Sciatic nerve (tissue), 2 donors: ENCODE results near the gene TMEM178B. TPM values are rescaled to one million over a fixed set of nuclear protein-coding genes. Genes with fewer than 3 reads are reported as not detected.

Experiments used
- ATAC-seq: fragments of 200-7000 bp; cut with Tn5 transposase; one replicate; pipeline ENCODE4 v1.9.1; 2020; ENCODE audit warnings: mild to moderate bottlenecking, moderate library complexity
- DNase-seq: peaks from one replicate; pipeline ENCODE4 v3.0.0-alpha.2; 2020; ENCODE audit warnings: low spot score
- intact Hi-C: fragments of 100-400 bp; cut with DNase I; formaldehyde crosslinking; loops from one replicate; pipeline ENCODE4 v1.14.2; 2022
- total RNA-seq: library from RNA; stranded (reverse); fragmentation: NEBNext Ultra II Directional; extraction: Animal tissue kit (Norgen Biotek cat#: 25700); gene quantifications from one replicate; pipeline ENCODE4 v1.2.1, GENCODE V29; 2021
- donor health status: DM: no; HTN: no; CAD: no.
- donor health status: DM: no; HTN: no; CAD: no.

TMEM178B gene
- total RNA-seq, 1 donor from 2014 or later = 1.1 TPM

- no peak for DNase-seq
- no peak for ATAC-seq
Observed at GRCh38 chr7:141276031-141276430, 202.2 kb downstream of the TMEM178B start.

GRCh38 chr7:141280100-141280499 lies 206.2 kb downstream of the TMEM178B start:
- DNase-seq = no peak
- no peak for ATAC-seq
- intact Hi-C loops = no loop called here

More at GRCh38 chr7:141276031-141276430, 202.2 kb downstream of the TMEM178B start:
- intact Hi-C loops = no loop called here

- intact Hi-C loops = no loop called here
- ATAC-seq = no peak
- no peak for DNase-seq
Observed at GRCh38 chr7:141281311-141281710, 207.4 kb downstream of the TMEM178B start.

- DNase-seq (no peak), ATAC-seq (no peak)
- intact Hi-C loops = no loop called here
Observed at GRCh38 chr7:141286522-141286921, 212.7 kb downstream of the TMEM178B start.

GRCh38 chr7:141287936-141288335 lies 214.1 kb downstream of the TMEM178B start:
- no peak for ATAC-seq
- intact Hi-C loops = no loop called here
- no peak for DNase-seq

GRCh38 chr7:141288626-141289025 lies 214.8 kb downstream of the TMEM178B start:
- ATAC-seq = no peak
- intact Hi-C loops = no loop called here
- no peak for DNase-seq

GRCh38 chr7:141290365-141290764 lies 216.5 kb downstream of the TMEM178B start:
- intact Hi-C loops = no loop called here

GRCh38 chr7:141290973-141291372 lies 217.1 kb downstream of the TMEM178B start:
- no peak for ATAC-seq
- DNase-seq = no peak

More at GRCh38 chr7:141290365-141290764, 216.5 kb downstream of the TMEM178B start:
- no peak for ATAC-seq
- DNase-seq = no peak

GRCh38 chr7:141291541-141291940 lies 217.7 kb downstream of the TMEM178B start:
- intact Hi-C loops = no loop called here

More at GRCh38 chr7:141290973-141291372, 217.1 kb downstream of the TMEM178B start:
- intact Hi-C loops = no loop called here

GRCh38 chr7:141294143-141294829 lies 220.4 kb downstream of the TMEM178B start:
- intact Hi-C loops = no loop called here
- ATAC-seq (no peak), DNase-seq (no peak)

More at GRCh38 chr7:141291541-141291940, 217.7 kb downstream of the TMEM178B start:
- no peak for DNase-seq
- ATAC-seq = no peak

GRCh38 chr7:141295367-141295895 lies 221.6 kb downstream of the TMEM178B start:
- DNase-seq = no peak
- no peak for ATAC-seq
- intact Hi-C loops = no loop called here

- ATAC-seq (no peak), DNase-seq (no peak)
- intact Hi-C loops = no loop called here
Observed at GRCh38 chr7:141300816-141301215, 227.0 kb downstream of the TMEM178B start.

GRCh38 chr7:141301544-141301943 lies 227.7 kb downstream of the TMEM178B start:
- intact Hi-C loops = no loop called here
- DNase-seq (no peak), ATAC-seq (no peak)

- DNase-seq = no peak
- ATAC-seq = no peak
- intact Hi-C loops = no loop called here
Observed at GRCh38 chr7:141302617-141303016, 228.8 kb downstream of the TMEM178B start.

- intact Hi-C loops = no loop called here
- DNase-seq (no peak), ATAC-seq (no peak)
Observed at GRCh38 chr7:141304291-141304690, 230.4 kb downstream of the TMEM178B start.

GRCh38 chr7:141306081-141306480 lies 232.2 kb downstream of the TMEM178B start:
- ATAC-seq (no peak), DNase-seq (no peak)
- intact Hi-C loops = no loop called here

GRCh38 chr7:141312395-141312794 lies 238.5 kb downstream of the TMEM178B start:
- DNase-seq (no peak), ATAC-seq (no peak)
- intact Hi-C loops = no loop called here

- intact Hi-C loops = no loop called here
- ATAC-seq = no peak
- no peak for DNase-seq
Observed at GRCh38 chr7:141312828-141313521, 239.1 kb downstream of the TMEM178B start.

- intact Hi-C loops = no loop called here
- no peak for DNase-seq
- ATAC-seq = no peak
Observed at GRCh38 chr7:141313896-141314295, 240.0 kb downstream of the TMEM178B start.

- no peak for DNase-seq
- no peak for ATAC-seq
- intact Hi-C loops = no loop called here
Observed at GRCh38 chr7:141317033-141317585, 243.2 kb downstream of the TMEM178B start.
